H1 (cell line): ENCODE measurements around the gene CCR8. TPM values are rescaled to one million over a fixed set of nuclear protein-coding genes. Genes with fewer than 3 reads are reported as not detected.

Experiments used
- CTCF ChIA-PET: fragments of 300-600 bp; sonication (Branson Sonifier 250); formaldehyde crosslinking; loops from one replicate; lab custom pipeline; 2021; ENCODE audit not compliant: partially characterized antibody; lab: Charles Lee
- POLR2A ChIA-PET: fragments of 300-600 bp; sonication (Branson Sonifier 250); formaldehyde crosslinking; loops from one replicate; lab custom pipeline; 2021; ENCODE audit warnings: inconsistent platforms; ENCODE audit not compliant: partially characterized antibody; lab: Charles Lee
- DNase-seq, 2 experiments: peaks; one replicate each; pipeline versions ENCODE4 v3.0.0 to v3.0.0-alpha.2; 2010 to 2022; ENCODE audit warnings: low spot score in 2 of 2, low read depth in 1 of 2, mixed read lengths in 1 of 2
- FAIRE-seq: peaks from 2 replicates; lab custom pipeline; 2011; peaks lifted over from hg19 to GRCh38; lab: Jason Lieb, UNC
- H2AFZ ChIP-seq: 2 replicates; pipeline ENCODE4 v1.8.1; 2012; ENCODE audit warnings: low read length, inconsistent platforms
- H2AK5ac ChIP-seq: 2 replicates; pipeline ENCODE4 v1.6.1; 2013; ENCODE audit warnings: low read depth, low read length
- H2BK120ac ChIP-seq: replicated peaks from 2 replicates; pipeline ENCODE3; 2013; ENCODE audit warnings: low read depth, low read length, inconsistent platforms
- H2BK12ac ChIP-seq: 2 replicates; pipeline ENCODE4 v1.6.1; 2013; ENCODE audit warnings: low read depth, low read length
- H2BK15ac ChIP-seq: 2 replicates; pipeline ENCODE4 v1.6.1; 2013; ENCODE audit warnings: low read length
- H2BK20ac ChIP-seq: 2 replicates; pipeline ENCODE4 v1.6.1; 2013; ENCODE audit warnings: low read length
- H2BK5ac ChIP-seq: 2 replicates; pipeline ENCODE4 v1.6.1; 2013; ENCODE audit warnings: low read depth, low read length
- H3K14ac ChIP-seq: 2 replicates; pipeline ENCODE4 v1.6.1; 2013; ENCODE audit warnings: inconsistent platforms; ENCODE audit not compliant: insufficient read length
- H3K18ac ChIP-seq: 2 replicates; pipeline ENCODE4 v1.6.1; 2013; ENCODE audit warnings: low read length; ENCODE audit errors: extremely low read depth
- H3K23ac ChIP-seq: 2 replicates; pipeline ENCODE4 v1.6.1; 2013; ENCODE audit warnings: inconsistent platforms; ENCODE audit not compliant: insufficient read length
- H3K23me2 ChIP-seq: 2 replicates; pipeline ENCODE4 v1.6.1; 2013; ENCODE audit warnings: low read depth, low read length
- H3K27ac ChIP-seq: 2 replicates; pipeline ENCODE4 v1.6.1; 2011; ENCODE audit warnings: low read depth, low read length, inconsistent platforms
- H3K27me3 ChIP-seq, 4 experiments: replicated peaks in 1 of 4; 1 replicate in 1 of 4; 2 replicates in 3 of 4; pipeline versions ENCODE4 v1.6.1 to v1.8.1; 2011 to 2013; ENCODE audit warnings: low read length in 3 of 4, mild to moderate bottlenecking in 3 of 4, inconsistent platforms in 2 of 4, mixed read lengths in 2 of 4, moderate library complexity in 1 of 4; ENCODE audit not compliant: control insufficient read depth in 3 of 4, insufficient read depth in 3 of 4; ENCODE audit errors: extremely low read depth in 1 of 4
- H3K36me3 ChIP-seq, 4 experiments: 2 replicates each; pipeline versions ENCODE4 v1.6.1 to v1.8.1; 2011 to 2013; ENCODE audit warnings: mild to moderate bottlenecking in 4 of 4, low read length in 3 of 4, moderate library complexity in 2 of 4, control low read depth in 1 of 4, inconsistent platforms in 1 of 4; ENCODE audit not compliant: insufficient read depth in 4 of 4, control insufficient read depth in 2 of 4
- H3K4ac ChIP-seq: replicated peaks from 2 replicates; pipeline ENCODE3; 2013; ENCODE audit warnings: low read length, low read depth, mixed read lengths, inconsistent platforms; ENCODE audit not compliant: insufficient read length
- H3K4me1 ChIP-seq, 4 experiments: replicated peaks in 1 of 4; 1 replicate in 1 of 4; 2 replicates in 3 of 4; pipeline versions ENCODE4 v1.6.1 to v1.8.1; 2011 to 2013; ENCODE audit warnings: low read length in 3 of 4, inconsistent platforms in 2 of 4, mixed read lengths in 1 of 4; ENCODE audit not compliant: insufficient read depth in 4 of 4, control insufficient read depth in 3 of 4
- H3K4me2 ChIP-seq, 2 experiments: 2 replicates each; pipeline versions ENCODE4 v1.6.1 to v1.8.1; 2011 to 2013; ENCODE audit warnings: low read depth in 2 of 2, low read length in 2 of 2, control low read depth in 1 of 2, inconsistent platforms in 1 of 2, mild to moderate bottlenecking in 1 of 2; ENCODE audit not compliant: insufficient read depth in 1 of 2
- H3K4me3 ChIP-seq, 4 experiments: fragments of 200-600, 300-600 bp in 1 of 4; sonication (generic), shearing (Covaris generic), sonication (Bioruptor Twin) in 1 of 4; 2 replicates each; pipeline versions ENCODE4 v1.5.1 to v1.8.1; 2011 to 2016; ENCODE audit warnings: low read length in 4 of 4, low read depth in 3 of 4, control low read depth in 2 of 4, inconsistent platforms in 2 of 4, mild to moderate bottlenecking in 2 of 4, mixed read lengths in 1 of 4, moderate library complexity in 1 of 4; ENCODE audit not compliant: insufficient read depth in 2 of 4; ENCODE audit errors: extremely low read depth in 1 of 4
- H3K56ac ChIP-seq: replicated peaks from 2 replicates; pipeline ENCODE3; 2013; ENCODE audit warnings: low read depth, mild to moderate bottlenecking, mixed read lengths, low read length, inconsistent platforms; ENCODE audit not compliant: insufficient read length
- H3K79me1 ChIP-seq: 2 replicates; pipeline ENCODE4 v1.6.1; 2013; ENCODE audit warnings: low read depth, low read length, control low read depth
- H3K79me2 ChIP-seq, 2 experiments: 2 replicates each; pipeline versions ENCODE4 v1.6.1 to v1.8.1; 2012 to 2013; ENCODE audit warnings: low read length in 2 of 2, mild to moderate bottlenecking in 2 of 2, inconsistent platforms in 1 of 2; ENCODE audit not compliant: insufficient read depth in 2 of 2, control insufficient read depth in 1 of 2
- H3K9ac ChIP-seq, 4 experiments: replicated peaks in 1 of 4; 1 replicate in 1 of 4; 2 replicates in 3 of 4; pipeline versions ENCODE4 v1.6.1 to v1.8.1; 2011 to 2013; ENCODE audit warnings: low read depth in 3 of 4, low read length in 3 of 4, control low read depth in 2 of 4, mild to moderate bottlenecking in 2 of 4, moderate library complexity in 2 of 4, inconsistent platforms in 1 of 4; ENCODE audit errors: extremely low read depth in 1 of 4
- H3K9me3 ChIP-seq, 2 experiments: 2 replicates each; pipeline versions ENCODE4 v1.6.1 to v1.8.1; 2012 to 2013; ENCODE audit warnings: mild to moderate bottlenecking in 2 of 2, moderate library complexity in 2 of 2, control low read depth in 1 of 2, inconsistent platforms in 1 of 2, low read depth in 1 of 2, low read length in 1 of 2, mixed read lengths in 1 of 2; ENCODE audit not compliant: insufficient read depth in 2 of 2
- H4K20me1 ChIP-seq, 2 experiments: replicated peaks in 1 of 2; 2 replicates each; pipeline versions ENCODE3 to v1.8.1; 2011 to 2013; ENCODE audit warnings: inconsistent platforms in 2 of 2, low read length in 2 of 2, mild to moderate bottlenecking in 1 of 2; ENCODE audit not compliant: insufficient read depth in 2 of 2, control insufficient read depth in 1 of 2
- H4K5ac ChIP-seq: 2 replicates; pipeline ENCODE4 v1.6.1; 2013; ENCODE audit warnings: low read length, low read depth, mixed read lengths, inconsistent platforms; ENCODE audit not compliant: insufficient read length
- H4K8ac ChIP-seq: 2 replicates; pipeline ENCODE4 v1.8.0; 2013; ENCODE audit warnings: mild to moderate bottlenecking, moderate library complexity, low read length, inconsistent platforms; ENCODE audit not compliant: insufficient read depth; ENCODE audit errors: extremely low read depth
- H4K91ac ChIP-seq: replicated peaks from 2 replicates; pipeline ENCODE3; 2013; ENCODE audit warnings: low read length, mixed read lengths, inconsistent platforms; ENCODE audit not compliant: insufficient read length
- CBX5 ChIP-seq: fragments of 300-800, 300-1000 bp; sonication (generic); IDR thresholded peaks from 2 replicates; pipeline ENCODE4 v1.7.1; 2016; ENCODE audit warnings: antibody characterized with exemption, low read length, low read depth
- CBX8 ChIP-seq: fragments of 300-800, 300-1000 bp; sonication (generic); IDR thresholded peaks from 2 replicates; pipeline ENCODE4 v1.7.1; 2016; ENCODE audit warnings: low read depth, low read length, borderline replicate concordance
- KDM5A ChIP-seq: fragments of 200-600 bp; IDR thresholded peaks from 2 replicates; pipeline ENCODE4 v1.7.1; 2012; ENCODE audit warnings: mild to moderate bottlenecking, low read length, inconsistent platforms, mixed read lengths
- POU5F1 ChIP-seq: IDR thresholded peaks from 2 replicates; pipeline ENCODE4 v1.6.1; 2011; ENCODE audit warnings: low read depth, mild to moderate bottlenecking, low read length, moderate library complexity
- RNF2 ChIP-seq: fragments of 200-900, 300-1000 bp; sonication (generic); IDR thresholded peaks from 2 replicates; pipeline ENCODE4 v1.7.1; 2016; ENCODE audit warnings: borderline replicate concordance, low read depth, mild to moderate bottlenecking, antibody characterized with exemption, low read length; ENCODE audit not compliant: poor library complexity, severe bottlenecking; ENCODE audit errors: missing control alignments
- SIN3A ChIP-seq, 2 experiments: IDR thresholded peaks in 1 of 2; conservative IDR thresholded peaks in 1 of 2; 2 replicates each; pipeline ENCODE4 v1.6.1; 2011 to 2012; ENCODE audit warnings: low read length in 2 of 2, improper control_type of control experiment in 1 of 2, low read depth in 1 of 2, mild to moderate bottlenecking in 1 of 2
- SIRT6 ChIP-seq: IDR thresholded peaks from one replicate; pipeline ENCODE4 v1.7.1; 2012; ENCODE audit warnings: low read length, inconsistent platforms
- SIX5 ChIP-seq: IDR thresholded peaks from 2 replicates; pipeline ENCODE4 v1.6.1; 2011; ENCODE audit warnings: mild to moderate bottlenecking, low read depth, low read length
- SP4 ChIP-seq: IDR thresholded peaks from 2 replicates; pipeline ENCODE4 v1.6.1; 2012; ENCODE audit warnings: low read length, inconsistent platforms
- WGBS, 2 experiments: shearing (Covaris generic) in 1 of 2; methylation state at CpG; one replicate each; pipeline versions ENCODE4 v1.1.6 to v1.1.7; 2013 to 2015; ENCODE audit warnings: low lambda C conversion rate in 2 of 2, mixed read lengths in 2 of 2, inconsistent platforms in 1 of 2, low coverage in 1 of 2, missing lambda C conversion rate in 1 of 2; ENCODE audit not compliant: insufficient replicate concordance in 2 of 2, insufficient coverage in 1 of 2, insufficient read length in 1 of 2; ENCODE audit errors: extremely low coverage in 1 of 2, missing lambda C conversion rate in 1 of 2; 5-methylcytosine and 5-hydroxymethylcytosine counted together
- polyA plus RNA-seq, 7 experiments: library from polyadenylated mRNA; depleted of rRNA in 3 of 7; stranded (reverse) in 5 of 7; unstranded in 2 of 7; fragments of >200 nt in 5 of 7; fragments of 200-250 nt in 2 of 7; gene quantifications; 1 replicate in 5 of 7; 2 replicates in 1 of 7; 4 replicates in 1 of 7; pipeline versions ENCODE4 v1.2.1 to v1.2.3, GENCODE V29; 2011 to 2013; ENCODE audit warnings: missing spikeins in 2 of 7, mixed read lengths in 2 of 7
- total RNA-seq: library from RNA; stranded (reverse); fragmentation: NEBNext Ultra II Directional; extraction: Animal tissue kit (Norgen Biotek cat#: 25700); gene quantifications from 2 replicates; pipeline ENCODE4 v1.2.1, GENCODE V29; 2021

CCR8 gene
- total and polyA plus RNA-seq, 2 of the 8 experiments (the other 6 are each of a cell fraction or from before 2014, with no cell fraction given): 0.35 TPM; not detected in 1

- H3K36me3 ChIP-seq: no peaks in the 10 kb centered on the region
- 92% methylated on average over 2 of the region's 2 CpGs; no CpG with 5 or more reads in 1 of the 2 experiments for WGBS, 2 experiments
- H2BK5ac ChIP-seq: no peak overlapping the region
- FAIRE-seq: no peak
- H3K79me1 ChIP-seq: no peaks in the 10 kb centered on the region
- no peaks in the 10 kb centered on the region for H3K4me1 ChIP-seq
- no peak for DNase-seq
- POLR2A ChIA-PET: no interaction called here
- H3K4me3 ChIP-seq: no peak overlapping the region
- no peak overlapping the region for H2AK5ac ChIP-seq
- H3K79me2 ChIP-seq: no peaks in the 10 kb centered on the region
- H2BK120ac ChIP-seq: no peak overlapping the region
- H3K27me3 ChIP-seq: no peaks in the 10 kb centered on the region
- no peak overlapping the region for H3K56ac ChIP-seq
- no peak overlapping the region for H3K4me2 ChIP-seq
- H2AFZ ChIP-seq: no peak overlapping the region
- no peak overlapping the region for H3K18ac ChIP-seq
- H3K4ac ChIP-seq: no peak overlapping the region
- no peak for TF ChIP-seq SIRT6
- no peak for TF ChIP-seq KDM5A
- TF ChIP-seq POU5F1: no peak
- TF ChIP-seq SIN3A (conservative IDR thresholded peaks at IDR 0.05 in 1 of 2, IDR thresholded peaks at IDR 0.05 in 1 of 2; ENCODE audit: low read depth in 1 of 2, low read length in 2 of 2): no peak
- no peak for TF ChIP-seq CBX8
- no peak for TF ChIP-seq RNF2
- no peak for TF ChIP-seq SIX5
- no peak for TF ChIP-seq SP4
- no peak for TF ChIP-seq CBX5
- H2BK15ac ChIP-seq: no peak overlapping the region
- H4K8ac ChIP-seq: no peak overlapping the region
- H4K20me1 ChIP-seq: no peaks in the 10 kb centered on the region
- H2BK12ac ChIP-seq: no peak overlapping the region
- H3K9ac ChIP-seq: no peak overlapping the region
- no peak overlapping the region for H3K14ac ChIP-seq
- H3K23ac ChIP-seq: no peak overlapping the region
- CTCF ChIA-PET: interaction anchor here (1.3 kb wide), 1 partner anchor 15 kb away, joined by 5 read pairs; no protein-coding TSS in a partner anchor
- H2BK20ac ChIP-seq: no peak overlapping the region
- H4K91ac ChIP-seq: no peak overlapping the region
- H3K9me3 ChIP-seq: no peaks in the 10 kb centered on the region
- H4K5ac ChIP-seq: no peak overlapping the region
- H3K27ac ChIP-seq: no peak overlapping the region
- no peaks in the 10 kb centered on the region for H3K23me2 ChIP-seq
Measured at GRCh38 chr3:39362812-39363211, 33.3 kb downstream of the CCR8 start.
